WTC11 (cell line): ENCODE results near the gene PKP1. TPM values are rescaled to one million over a fixed set of nuclear protein-coding genes. Genes with fewer than 3 reads are reported as not detected.
A peak's percentile ranks its signal among the peaks of the same experiment; 100 is the strongest.

Source experiments
- ATAC-seq: fragments of 200-7000 bp; cut with Tn5 transposase; 2 replicates; pipeline ENCODE4 v1.10.0; 2021; ENCODE audit warnings: mild to moderate bottlenecking, moderate library complexity
- CTCF ChIA-PET: fragments of 300-600 bp; sonication (Branson Sonifier 250); formaldehyde crosslinking; loops from one replicate; lab custom pipeline; 2021; ENCODE audit warnings: antibody characterized with exemption; lab: Charles Lee
- POLR2A ChIA-PET: fragments of 350-600 bp; sonication (Branson Sonifier 250); formaldehyde crosslinking; loops from one replicate; lab custom pipeline; 2021; ENCODE audit warnings: antibody characterized with exemption; lab: Charles Lee
- DNase-seq: peaks from one replicate; pipeline ENCODE4 v3.0.0; 2021; ENCODE audit warnings: low spot score
- H3K27ac Mint-ChIP-seq: 2 replicates; pipeline ENCODE4 v1.8.0; 2021; ENCODE audit warnings: mixed read lengths
- H3K27me3 Mint-ChIP-seq: 2 replicates; pipeline ENCODE4 v1.8.0; 2021; ENCODE audit warnings: low read depth, mild to moderate bottlenecking, moderate library complexity, mixed read lengths
- H3K36me3 Mint-ChIP-seq: 2 replicates; pipeline ENCODE4 v1.8.0; 2021; ENCODE audit warnings: mixed read lengths
- H3K4me1 Mint-ChIP-seq: 2 replicates; pipeline ENCODE4 v1.8.0; 2022; ENCODE audit warnings: mixed read lengths
- H3K4me3 Mint-ChIP-seq: 2 replicates; pipeline ENCODE4 v1.8.0; 2021; ENCODE audit warnings: mild to moderate bottlenecking, moderate library complexity, mixed read lengths
- H3K9me3 Mint-ChIP-seq: 2 replicates; pipeline ENCODE4 v1.8.0; 2021; ENCODE audit warnings: mixed read lengths
- AR ChIP-seq: fragments of 250-450 bp; sonication (Bioruptor Pico); IDR thresholded peaks from 2 replicates; pipeline ENCODE4 v1.9.0; 2021; ENCODE audit warnings: mild to moderate bottlenecking
- CREB1 ChIP-seq: sonication (generic); formaldehyde crosslinking; IDR thresholded peaks from 2 replicates; pipeline ENCODE4 v1.8.0; 2023; ENCODE audit warnings: mild to moderate bottlenecking, missing genetic modification reagents
- E2F1 ChIP-seq: sonication (generic); formaldehyde crosslinking; IDR thresholded peaks from 2 replicates; pipeline ENCODE4 v1.8.0; 2022; ENCODE audit warnings: mild to moderate bottlenecking, missing genetic modification reagents
- FOXJ3 ChIP-seq: sonication (generic); formaldehyde crosslinking; IDR thresholded peaks from 2 replicates; pipeline ENCODE4 v1.9.0; 2021; ENCODE audit warnings: missing genetic modification reagents, mild to moderate bottlenecking, borderline replicate concordance
- GTF2I ChIP-seq: fragments of 250-450 bp; sonication (Bioruptor Pico); conservative IDR thresholded peaks from 2 replicates; pipeline ENCODE4 v1.4.0; 2021; ENCODE audit warnings: mild to moderate bottlenecking
- MAX ChIP-seq: sonication (generic); formaldehyde crosslinking; IDR thresholded peaks from 2 replicates; pipeline ENCODE4 v1.8.0; 2022; ENCODE audit warnings: mild to moderate bottlenecking, missing genetic modification reagents
- PRRX2 ChIP-seq: fragments of 250-450 bp; sonication (Bioruptor Pico); IDR thresholded peaks from 2 replicates; pipeline ENCODE4 v1.8.0; 2021; ENCODE audit warnings: mild to moderate bottlenecking
- SMAD3 ChIP-seq: sonication (generic); formaldehyde crosslinking; IDR thresholded peaks from 2 replicates; pipeline ENCODE4 v1.8.0; 2022; ENCODE audit warnings: missing genetic modification reagents, mild to moderate bottlenecking, borderline replicate concordance
- SP1 ChIP-seq: sonication (generic); formaldehyde crosslinking; conservative IDR thresholded peaks from 2 replicates; pipeline ENCODE4 v1.8.1; 2022; ENCODE audit warnings: missing genetic modification reagents
- TEAD1 ChIP-seq: sonication (generic); formaldehyde crosslinking; IDR thresholded peaks from 2 replicates; pipeline ENCODE4 v1.8.0; 2022; ENCODE audit warnings: mild to moderate bottlenecking, missing genetic modification reagents
- TEAD4 ChIP-seq: sonication (generic); formaldehyde crosslinking; IDR thresholded peaks from 2 replicates; pipeline ENCODE4 v1.8.0; 2022; ENCODE audit warnings: mild to moderate bottlenecking, missing genetic modification reagents
- total RNA-seq: library from RNA; stranded (reverse); gene quantifications from 3 replicates; pipeline ENCODE4 v1.2.3, GENCODE V29; 2021
- TF ChIP-seq, protein P1 (sequence below): sonication (generic); formaldehyde crosslinking; IDR thresholded peaks from 2 replicates; pipeline ENCODE4 v1.8.0; 2023; ENCODE audit warnings: mild to moderate bottlenecking, missing genetic modification reagents
- TF ChIP-seq, protein P2 (sequence below): fragments of 250-450 bp; sonication (Bioruptor Pico); conservative IDR thresholded peaks from 2 replicates; pipeline ENCODE4 v1.9.0; 2021; ENCODE audit warnings: mild to moderate bottlenecking
- TF ChIP-seq, protein P3 (sequence below): fragments of 200-600 bp; IDR thresholded peaks from 2 replicates; pipeline ENCODE4 v1.8.0; 2022; ENCODE audit warnings: antibody characterized with exemption

PKP1 gene
- total RNA-seq, 1 experiment from 2014 or later: 0.24 TPM

DNA sequence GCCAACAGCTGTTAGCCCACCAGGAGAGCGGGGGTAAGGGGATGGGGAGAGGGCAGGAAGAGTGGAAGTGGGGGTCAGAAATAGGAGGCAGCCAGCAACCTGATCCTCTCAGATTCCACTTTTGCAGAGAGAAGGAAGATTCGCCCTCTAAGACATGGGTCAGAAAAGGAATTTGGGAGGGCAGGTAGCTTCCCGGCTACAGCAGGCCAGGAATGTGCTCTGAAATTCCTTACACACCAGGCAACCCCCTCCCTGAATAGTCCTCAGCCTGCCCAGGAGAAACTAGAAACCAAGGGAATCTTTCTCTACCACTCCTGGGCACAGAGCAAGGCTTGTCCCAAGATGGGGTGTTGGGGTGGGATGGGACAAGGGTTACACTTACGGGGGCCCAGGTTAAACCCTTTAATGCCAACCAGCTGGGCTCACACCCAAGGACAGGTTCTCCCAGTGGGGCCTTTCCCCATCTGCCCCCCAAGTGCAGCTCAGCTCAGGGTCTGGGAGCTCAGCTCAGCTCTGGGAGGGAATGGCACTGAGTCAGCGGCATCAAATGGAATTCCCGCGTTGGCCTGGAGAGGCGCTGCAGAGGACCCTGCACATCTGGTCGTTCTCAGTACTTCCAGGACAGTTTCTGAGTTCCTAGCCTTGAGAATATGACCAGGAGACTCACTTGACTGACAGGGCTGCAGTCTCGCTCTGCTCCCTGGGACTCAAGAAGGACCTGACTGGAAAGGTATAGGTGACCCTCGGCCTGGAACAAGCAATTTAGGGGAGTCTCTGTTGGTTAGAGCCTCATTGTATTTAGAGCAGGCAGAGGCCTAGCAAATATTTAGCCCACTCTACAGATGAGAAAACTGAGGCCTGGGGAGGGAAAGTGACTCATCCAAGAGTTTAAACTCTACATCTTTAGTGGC is 93.4 kb downstream of the PKP1 start:
- H3K9me3 Mint-ChIP-seq: no peaks in the 10 kb centered on the region
- peak; percentile 81 for ATAC-seq
- H3K27ac Mint-ChIP-seq: peak overlapping the region; percentile 98
- peaks cover 7% of the 10 kb centered on the region; the same call in 1 of the 2 replicates for H3K27me3 Mint-ChIP-seq
- peak overlapping the region; percentile 58 for H3K4me3 Mint-ChIP-seq
- CTCF ChIA-PET: interaction anchor here (0.6 to 5.6 kb wide), 28 partner anchors 9 to 405 kb away, joined by 3 to 82 read pairs (median 7); partner anchors contain the start of genes CACNA1S, LAD1, PHLDA3 and PKP1
- H3K36me3 Mint-ChIP-seq: no peaks in the 10 kb centered on the region
- H3K4me1 Mint-ChIP-seq: peaks cover 54% of the 10 kb centered on the region
- TF ChIP-seq PRRX2 (CRISPR knock-in tag) (0 out of 2 replicates have a peak, but pooled peaks have one; percentile 32), SP1 (CRISPR knock-in tag) (peak; percentile 48; the same call in 1 of the 2 replicates), TEAD4 (CRISPR knock-in tag) (peak; percentile 84), SMAD3 (CRISPR knock-in tag) (0 out of 2 replicates have a peak, but pooled peaks have one; percentile 29), GTF2I (CRISPR knock-in tag) (peak; percentile 95), FOXJ3 (no peak), E2F1 (CRISPR knock-in tag) (no peak), TEAD1 (CRISPR knock-in tag) (peak; percentile 71; the same call in 1 of the 2 replicates), CREB1 (CRISPR knock-in tag) (no peak), AR (CRISPR knock-in tag) (0 out of 2 replicates have a peak, but pooled peaks have one; percentile 42), MAX (CRISPR knock-in tag) (peak; percentile 29; the same call in 1 of the 2 replicates)
- TF ChIP-seq, protein P1, sequence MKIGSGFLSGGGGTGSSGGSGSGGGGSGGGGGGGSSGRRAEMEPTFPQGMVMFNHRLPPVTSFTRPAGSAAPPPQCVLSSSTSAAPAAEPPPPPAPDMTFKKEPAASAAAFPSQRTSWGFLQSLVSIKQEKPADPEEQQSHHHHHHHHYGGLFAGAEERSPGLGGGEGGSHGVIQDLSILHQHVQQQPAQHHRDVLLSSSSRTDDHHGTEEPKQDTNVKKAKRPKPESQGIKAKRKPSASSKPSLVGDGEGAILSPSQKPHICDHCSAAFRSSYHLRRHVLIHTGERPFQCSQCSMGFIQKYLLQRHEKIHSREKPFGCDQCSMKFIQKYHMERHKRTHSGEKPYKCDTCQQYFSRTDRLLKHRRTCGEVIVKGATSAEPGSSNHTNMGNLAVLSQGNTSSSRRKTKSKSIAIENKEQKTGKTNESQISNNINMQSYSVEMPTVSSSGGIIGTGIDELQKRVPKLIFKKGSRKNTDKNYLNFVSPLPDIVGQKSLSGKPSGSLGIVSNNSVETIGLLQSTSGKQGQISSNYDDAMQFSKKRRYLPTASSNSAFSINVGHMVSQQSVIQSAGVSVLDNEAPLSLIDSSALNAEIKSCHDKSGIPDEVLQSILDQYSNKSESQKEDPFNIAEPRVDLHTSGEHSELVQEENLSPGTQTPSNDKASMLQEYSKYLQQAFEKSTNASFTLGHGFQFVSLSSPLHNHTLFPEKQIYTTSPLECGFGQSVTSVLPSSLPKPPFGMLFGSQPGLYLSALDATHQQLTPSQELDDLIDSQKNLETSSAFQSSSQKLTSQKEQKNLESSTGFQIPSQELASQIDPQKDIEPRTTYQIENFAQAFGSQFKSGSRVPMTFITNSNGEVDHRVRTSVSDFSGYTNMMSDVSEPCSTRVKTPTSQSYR (CRISPR knock-in tag): 0 out of 2 replicates have a peak, but pooled peaks have one; percentile 61
- TF ChIP-seq, protein P2, sequence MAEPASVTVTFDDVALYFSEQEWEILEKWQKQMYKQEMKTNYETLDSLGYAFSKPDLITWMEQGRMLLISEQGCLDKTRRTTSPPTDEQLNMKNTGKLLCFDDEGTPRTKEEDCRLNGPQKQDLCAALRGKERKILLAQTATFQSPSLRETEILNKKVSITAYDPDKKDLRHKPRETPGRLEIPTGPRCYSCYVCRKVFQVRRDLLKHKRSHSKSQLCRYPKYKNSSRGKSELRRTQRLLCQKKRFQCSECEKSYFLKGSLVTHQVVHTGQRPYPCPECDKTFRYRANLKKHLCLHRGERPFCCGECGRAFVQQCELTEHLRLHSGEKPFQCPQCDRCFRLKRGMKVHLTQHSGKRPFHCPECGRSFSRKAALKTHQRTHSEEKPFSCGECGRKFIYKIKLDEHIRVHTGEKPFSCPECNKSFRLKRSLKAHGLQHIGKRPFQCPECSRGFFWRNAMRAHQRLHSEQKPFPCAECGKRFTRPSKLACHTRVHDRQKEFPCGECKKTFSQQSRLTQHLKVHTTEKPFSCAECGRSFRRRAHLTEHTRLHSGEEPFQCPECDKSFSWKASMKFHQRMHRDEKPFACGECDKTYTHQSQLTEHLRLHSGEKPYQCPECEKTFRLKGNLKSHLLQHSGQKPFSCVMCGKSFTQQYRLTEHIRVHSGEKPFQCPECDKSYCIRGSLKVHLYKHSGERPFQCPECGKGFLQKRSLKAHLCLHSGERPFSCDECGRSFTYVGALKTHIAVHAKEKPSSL: peak; percentile 10; the same call in 1 of the 2 replicates
- TF ChIP-seq, protein P3, sequence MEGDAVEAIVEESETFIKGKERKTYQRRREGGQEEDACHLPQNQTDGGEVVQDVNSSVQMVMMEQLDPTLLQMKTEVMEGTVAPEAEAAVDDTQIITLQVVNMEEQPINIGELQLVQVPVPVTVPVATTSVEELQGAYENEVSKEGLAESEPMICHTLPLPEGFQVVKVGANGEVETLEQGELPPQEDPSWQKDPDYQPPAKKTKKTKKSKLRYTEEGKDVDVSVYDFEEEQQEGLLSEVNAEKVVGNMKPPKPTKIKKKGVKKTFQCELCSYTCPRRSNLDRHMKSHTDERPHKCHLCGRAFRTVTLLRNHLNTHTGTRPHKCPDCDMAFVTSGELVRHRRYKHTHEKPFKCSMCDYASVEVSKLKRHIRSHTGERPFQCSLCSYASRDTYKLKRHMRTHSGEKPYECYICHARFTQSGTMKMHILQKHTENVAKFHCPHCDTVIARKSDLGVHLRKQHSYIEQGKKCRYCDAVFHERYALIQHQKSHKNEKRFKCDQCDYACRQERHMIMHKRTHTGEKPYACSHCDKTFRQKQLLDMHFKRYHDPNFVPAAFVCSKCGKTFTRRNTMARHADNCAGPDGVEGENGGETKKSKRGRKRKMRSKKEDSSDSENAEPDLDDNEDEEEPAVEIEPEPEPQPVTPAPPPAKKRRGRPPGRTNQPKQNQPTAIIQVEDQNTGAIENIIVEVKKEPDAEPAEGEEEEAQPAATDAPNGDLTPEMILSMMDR: peak; percentile 56
- TF ChIP-seq, all 79 proteins: peak for 11
- POLR2A ChIA-PET: interaction anchor here (0.8 to 1.8 kb wide), 4 partner anchors 11 to 117 kb away, joined by 3 to 5 read pairs (median 4); no protein-coding TSS in a partner anchor
- DNase-seq: peak; percentile 86
